GM18868 (cell line): ENCODE results near the gene SPR.

Experiments
- ATAC-seq: cut with Tn5 transposase; IDR thresholded peaks from one replicate; pipeline ENCODE4 v1.9.1; 2021; ENCODE audit warnings: mild to moderate bottlenecking, moderate library complexity; ENCODE audit not compliant: unreplicated experiment

SPR gene

DNA sequence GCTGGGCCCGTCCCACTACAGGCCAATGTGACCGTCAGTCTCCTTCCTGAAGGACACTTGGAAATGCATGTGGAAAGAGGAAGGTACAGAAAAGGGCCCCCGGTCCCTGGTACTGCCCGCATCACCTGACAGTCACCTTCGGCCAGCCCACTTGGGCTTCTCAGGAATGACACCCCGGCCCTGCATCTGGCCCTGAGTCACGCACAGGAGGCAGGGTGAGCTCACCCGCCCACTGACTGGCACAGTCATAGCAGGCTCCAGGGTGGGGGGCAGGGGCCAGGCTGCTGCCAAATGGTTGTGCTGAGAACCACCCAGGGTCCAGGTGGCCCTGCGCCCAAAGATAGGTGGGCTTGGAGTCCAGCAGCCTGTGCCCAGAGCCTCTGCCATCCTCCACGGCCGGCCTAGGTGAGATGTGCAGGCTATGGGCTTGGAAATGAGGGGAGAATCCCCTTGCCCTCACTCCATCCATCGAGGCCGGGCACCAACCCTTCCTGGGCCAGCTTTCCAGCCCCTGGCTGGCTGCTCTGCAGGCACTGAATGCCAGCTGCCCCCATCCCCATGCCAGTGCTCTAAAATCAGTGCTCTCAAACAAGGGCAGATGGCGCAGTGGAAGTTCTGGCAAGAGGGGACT, 44.2 kb downstream of the SPR start:
- no peak for ATAC-seq

DNA sequence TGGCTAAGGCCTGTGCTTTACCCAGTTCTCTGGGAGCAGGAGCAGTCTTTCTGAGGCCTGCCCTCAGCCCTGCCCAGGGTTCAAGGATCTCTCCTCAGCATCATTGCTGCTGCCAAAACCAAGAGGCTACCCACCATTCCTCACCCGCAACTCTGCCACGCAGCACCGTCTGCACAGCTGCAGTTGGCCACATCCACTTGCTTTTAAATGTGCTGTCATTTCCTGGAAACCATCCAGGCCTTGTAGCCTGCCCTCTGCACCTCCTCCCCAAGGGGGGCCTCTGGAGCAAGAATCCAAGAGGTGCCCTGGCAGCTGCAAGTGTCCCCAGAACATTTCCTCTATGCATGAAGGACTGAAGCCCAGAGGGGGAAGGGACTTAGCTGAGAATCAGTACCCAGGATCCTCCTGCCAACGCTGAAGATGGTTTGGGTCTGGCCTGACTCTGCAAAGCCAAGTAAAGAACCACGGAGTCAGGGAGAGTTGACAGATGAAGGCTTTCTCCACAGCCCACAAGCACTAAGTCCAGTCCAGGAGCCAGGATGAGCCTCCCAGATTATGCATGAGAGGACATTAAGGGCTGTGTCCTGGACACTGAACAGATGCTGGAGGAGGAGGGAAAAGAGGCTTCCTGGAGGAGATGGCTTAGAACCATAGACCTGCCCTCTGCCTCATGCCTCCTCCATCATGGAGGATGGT, 45.0 kb downstream of the SPR start:
- ATAC-seq, result no peak

DNA sequence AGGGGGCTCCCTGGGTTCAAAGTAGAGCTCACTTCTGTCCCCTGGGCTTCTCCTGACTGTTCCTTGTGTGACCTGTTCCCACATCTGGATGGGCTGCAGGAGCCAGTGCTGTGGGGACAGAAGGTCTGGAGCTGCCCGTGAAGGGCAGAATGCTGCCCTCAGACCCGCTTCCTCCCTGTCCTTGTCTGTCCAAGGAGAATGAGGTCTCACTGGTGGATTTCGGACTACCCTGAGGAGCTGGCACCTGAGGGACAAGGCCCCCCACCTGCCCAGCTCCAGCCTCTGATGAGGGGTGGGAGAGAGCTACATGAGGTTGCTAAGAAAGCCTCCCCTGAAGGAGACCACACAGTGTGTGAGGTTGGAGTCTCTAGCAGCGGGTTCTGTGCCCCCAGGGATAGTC, 45.6 kb downstream of the SPR start:
- no peak for ATAC-seq

DNA sequence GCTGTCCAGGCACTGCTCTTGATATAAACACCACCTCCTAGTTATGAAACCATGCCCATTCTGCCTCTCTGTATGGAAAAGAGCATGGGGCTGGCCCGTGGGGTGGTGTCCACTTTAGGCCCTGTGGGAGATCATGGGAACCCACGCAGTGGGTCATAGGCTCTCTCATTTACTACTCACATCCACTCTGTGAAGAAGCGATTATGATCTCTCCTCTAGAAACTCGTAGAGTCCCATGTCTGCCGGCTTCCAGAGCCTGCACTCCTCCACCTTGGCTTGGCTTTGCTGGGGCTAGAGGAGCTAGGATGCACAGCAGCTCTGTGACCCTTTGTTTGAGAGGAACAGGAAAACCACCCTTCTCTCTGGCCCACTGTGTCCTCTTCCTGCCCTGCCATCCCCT, 46.0 kb downstream of the SPR start:
- ATAC-seq, result no peak

DNA sequence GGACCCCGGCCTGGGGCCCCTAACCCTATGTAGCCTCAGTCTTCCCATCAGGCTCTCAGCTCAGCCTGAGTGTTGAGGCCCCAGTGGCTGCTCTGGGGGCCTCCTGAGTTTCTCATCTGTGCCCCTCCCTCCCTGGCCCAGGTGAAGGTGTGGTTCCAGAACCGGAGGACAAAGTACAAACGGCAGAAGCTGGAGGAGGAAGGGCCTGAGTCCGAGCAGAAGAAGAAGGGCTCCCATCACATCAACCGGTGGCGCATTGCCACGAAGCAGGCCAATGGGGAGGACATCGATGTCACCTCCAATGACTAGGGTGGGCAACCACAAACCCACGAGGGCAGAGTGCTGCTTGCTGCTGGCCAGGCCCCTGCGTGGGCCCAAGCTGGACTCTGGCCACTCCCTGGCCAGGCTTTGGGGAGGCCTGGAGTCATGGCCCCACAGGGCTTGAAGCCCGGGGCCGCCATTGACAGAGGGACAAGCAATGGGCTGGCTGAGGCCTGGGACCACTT, 46.5 kb downstream of the SPR start:
- no peak for ATAC-seq

DNA sequence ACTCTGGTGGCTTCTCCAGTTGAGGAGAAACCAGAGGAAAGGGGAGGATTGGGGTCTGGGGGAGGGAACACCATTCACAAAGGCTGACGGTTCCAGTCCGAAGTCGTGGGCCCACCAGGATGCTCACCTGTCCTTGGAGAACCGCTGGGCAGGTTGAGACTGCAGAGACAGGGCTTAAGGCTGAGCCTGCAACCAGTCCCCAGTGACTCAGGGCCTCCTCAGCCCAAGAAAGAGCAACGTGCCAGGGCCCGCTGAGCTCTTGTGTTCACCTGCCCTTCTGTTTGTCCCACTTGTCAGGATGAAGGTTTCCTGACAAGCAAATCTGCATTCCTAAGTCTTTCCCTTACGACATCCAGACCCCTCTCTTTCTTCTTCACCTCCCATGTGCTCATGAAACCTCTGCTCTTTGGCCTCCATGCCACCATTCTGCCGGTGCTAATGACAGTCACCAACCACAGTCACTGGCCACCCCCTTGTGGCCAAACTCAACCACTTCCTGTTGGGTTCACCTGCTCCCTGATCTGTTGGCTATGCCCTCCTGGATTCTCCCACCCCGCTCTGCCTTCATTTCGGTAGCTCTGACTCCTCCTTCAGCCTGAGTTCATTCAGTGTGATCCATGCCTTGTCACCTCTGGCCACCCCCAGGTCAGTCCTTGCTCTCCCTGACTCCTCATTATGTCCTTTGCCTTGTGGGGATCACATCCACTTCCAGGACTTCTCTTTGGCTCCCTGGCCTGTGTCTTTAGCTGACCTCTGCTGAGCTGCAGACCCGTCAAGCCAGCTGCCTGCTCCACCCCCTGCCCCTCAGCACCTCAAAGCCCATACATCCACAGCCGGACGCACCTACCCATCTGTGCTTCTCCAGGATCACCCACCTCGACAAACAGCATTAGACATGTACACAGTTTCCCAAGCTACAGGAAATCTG, 47.7 kb downstream of the SPR start:
- peak; percentile 71 for ATAC-seq

DNA sequence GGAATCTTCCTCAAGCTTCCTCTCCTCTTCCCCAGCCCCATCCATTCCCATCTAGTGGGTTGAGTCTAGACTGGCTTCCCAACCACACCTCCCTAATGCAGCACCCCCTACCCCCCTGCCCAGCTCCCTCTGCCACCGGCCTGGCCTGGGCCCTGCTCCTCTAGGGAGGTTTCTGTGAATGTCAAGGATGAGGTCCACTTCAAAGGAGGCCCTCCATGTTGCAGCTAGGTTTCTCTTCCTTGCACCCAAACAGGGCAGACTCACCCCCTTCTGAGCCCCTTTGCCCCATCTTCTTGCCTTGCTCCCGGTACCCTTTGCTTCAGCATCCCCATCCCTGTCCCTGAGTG, 48.4 kb downstream of the SPR start:
- ATAC-seq, result no peak

DNA sequence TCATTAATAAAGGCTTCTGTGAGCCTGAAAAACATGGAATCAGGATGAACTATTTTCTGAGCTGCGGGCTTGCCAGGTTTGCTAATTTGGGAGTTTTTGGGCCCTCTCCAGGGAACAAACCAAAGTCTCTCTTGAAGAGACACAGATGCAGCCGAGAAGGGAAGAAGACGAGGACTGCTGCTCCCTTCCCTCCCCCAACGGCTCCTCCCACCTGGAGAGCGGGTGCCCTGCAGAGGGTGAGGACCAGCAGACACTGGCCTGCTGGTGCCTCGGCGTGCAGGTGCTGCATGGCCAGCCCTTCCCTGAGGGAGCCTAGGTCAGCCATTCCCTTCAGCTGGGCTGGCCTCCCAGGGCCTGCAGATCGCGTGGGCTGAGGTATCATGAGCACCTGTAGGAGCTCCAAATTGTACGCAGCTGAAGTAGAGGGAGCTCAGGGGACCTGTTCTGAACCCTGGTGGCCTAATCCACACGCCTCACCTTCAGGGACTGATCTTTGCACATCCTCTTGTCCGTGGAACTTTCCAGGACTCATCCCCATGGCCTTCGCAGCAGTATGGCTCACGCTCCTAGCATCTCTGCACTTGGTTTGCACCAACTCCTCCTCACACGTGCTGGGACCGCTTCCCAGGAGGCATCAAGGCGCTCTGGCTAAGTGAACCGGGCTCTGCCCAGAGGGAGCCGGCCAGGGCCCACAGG, 49.6 kb downstream of the SPR start:
- no peak for ATAC-seq

DNA sequence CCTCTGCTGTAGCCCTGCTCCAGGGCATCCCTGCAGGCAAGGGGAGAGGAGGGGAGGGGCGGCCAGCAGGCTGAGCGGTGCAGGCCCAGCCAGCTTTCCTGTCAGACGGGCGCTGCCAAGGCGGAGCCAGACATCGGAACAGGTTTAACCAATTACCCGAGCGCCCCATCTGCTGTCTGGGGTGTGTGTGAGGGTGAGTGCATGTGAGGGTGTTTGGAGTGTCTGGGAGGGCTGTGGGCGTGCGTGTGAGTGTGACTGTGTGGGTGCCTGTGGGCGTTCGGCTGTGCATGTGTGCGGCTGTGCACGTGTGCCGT, 50.1 kb downstream of the SPR start:
- no peak for ATAC-seq

DNA sequence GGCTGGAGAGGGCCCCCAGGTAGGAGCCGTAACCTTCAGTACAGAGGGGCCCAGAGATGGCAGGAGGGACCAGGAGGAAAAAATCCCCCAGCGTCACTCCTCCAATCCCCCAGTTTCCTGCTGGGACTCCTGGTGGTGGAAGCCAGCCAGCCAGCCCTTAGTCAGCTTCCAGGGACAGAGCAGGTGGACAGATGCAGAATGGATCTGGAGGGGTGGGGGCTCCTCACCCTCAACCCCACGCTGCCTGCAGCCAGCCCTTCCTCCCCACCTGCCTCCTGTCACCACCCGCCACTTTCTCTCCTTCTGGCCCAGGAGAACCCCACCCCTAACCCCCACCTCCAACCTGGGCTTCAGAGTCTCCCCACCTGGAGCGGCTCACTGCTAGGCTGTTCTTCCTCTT, 51.2 kb downstream of the SPR start:
- no peak for ATAC-seq

DNA sequence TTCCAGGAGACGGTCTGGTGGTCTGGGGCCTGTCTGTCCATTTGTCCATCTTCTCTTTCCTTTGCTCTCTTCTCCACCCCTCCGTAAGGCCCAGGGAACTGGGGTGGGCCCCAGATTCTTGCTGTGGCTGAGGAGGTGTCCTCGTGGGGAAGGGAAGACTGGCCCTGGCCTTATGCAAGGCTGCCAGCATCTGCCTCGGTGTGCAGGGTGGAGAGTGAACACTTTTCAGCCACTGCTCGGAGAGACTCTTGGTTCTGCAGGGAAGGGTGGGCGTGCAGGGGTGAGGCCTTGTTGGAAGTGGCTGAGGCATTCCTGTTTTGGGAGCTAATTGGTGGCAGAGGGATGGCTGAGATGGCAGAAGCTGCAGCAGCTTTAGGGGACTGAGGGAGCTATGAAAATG, 53.2 kb downstream of the SPR start:
- ATAC-seq, result no peak

DNA sequence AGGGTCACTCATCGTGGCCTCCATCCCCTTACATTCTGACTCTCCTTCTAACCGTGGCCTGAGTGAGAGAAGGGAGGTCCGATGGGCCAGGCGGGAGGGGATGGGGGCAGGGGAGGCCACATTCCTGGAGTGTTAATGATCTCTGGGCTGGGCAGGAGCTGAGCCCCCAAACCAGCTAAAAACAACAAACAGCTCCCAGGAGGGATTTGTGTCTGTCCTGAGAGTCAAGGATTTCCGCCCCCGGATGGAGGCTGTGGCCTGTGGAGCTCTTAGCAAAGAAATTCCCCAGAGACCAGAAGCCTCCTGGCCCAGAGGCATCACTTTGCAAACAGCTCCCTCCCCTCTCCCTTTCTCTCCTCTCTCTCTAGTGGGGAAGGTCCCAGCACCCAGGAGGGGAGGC, 53.6 kb downstream of the SPR start:
- ATAC-seq, result no peak
